Nephron progenitor cell (in vitro differentiated cells): ENCODE data around the gene SPTSSA.
"Not testable (repeated sequence)": the region's sequence is repeated elsewhere in the genome, so short reads cannot be mapped to it uniquely, and the experiment has no call there.

Experiments used
- DNase-seq: peaks from one replicate; pipeline ENCODE4 v3.0.0; 2021
- H3K27ac Mint-ChIP-seq: 2 replicates; pipeline ENCODE4 v1.8.0; 2021; ENCODE audit warnings: mild to moderate bottlenecking, moderate library complexity, mixed read lengths
- H3K27me3 Mint-ChIP-seq: 2 replicates; pipeline ENCODE4 v1.8.0; 2021; ENCODE audit warnings: mild to moderate bottlenecking, low read depth, mixed read lengths; ENCODE audit not compliant: poor library complexity
- H3K36me3 Mint-ChIP-seq: 2 replicates; pipeline ENCODE4 v1.8.0; 2021; ENCODE audit warnings: low read depth, mixed read lengths
- H3K4me1 Mint-ChIP-seq: 2 replicates; pipeline ENCODE4 v1.8.0; 2021; ENCODE audit warnings: mixed read lengths
- H3K4me3 Mint-ChIP-seq: 2 replicates; pipeline ENCODE4 v1.8.0; 2021; ENCODE audit warnings: mild to moderate bottlenecking, moderate library complexity, mixed read lengths
- H3K9me3 Mint-ChIP-seq: 2 replicates; pipeline ENCODE4 v1.8.0; 2021; ENCODE audit warnings: mild to moderate bottlenecking, moderate library complexity, mixed read lengths
- TF ChIP-seq, protein P1 (sequence below): fragments of 200-600 bp; sonication (generic); IDR thresholded peaks from 2 replicates; pipeline ENCODE4 v1.5.0; 2021; ENCODE audit warnings: antibody characterized with exemption

Gene SPTSSA

GRCh38 chr14:34489324-34489723, 27.3 kb upstream of the SPTSSA start:
- no peak for DNase-seq
- peaks cover 5% of the 10 kb centered on the region for H3K27me3 Mint-ChIP-seq
- no peak overlapping the region for H3K27ac Mint-ChIP-seq
- H3K4me3 Mint-ChIP-seq, result no peak overlapping the region
- H3K4me1 Mint-ChIP-seq, result no peaks in the 10 kb centered on the region
- TF ChIP-seq, protein P1, sequence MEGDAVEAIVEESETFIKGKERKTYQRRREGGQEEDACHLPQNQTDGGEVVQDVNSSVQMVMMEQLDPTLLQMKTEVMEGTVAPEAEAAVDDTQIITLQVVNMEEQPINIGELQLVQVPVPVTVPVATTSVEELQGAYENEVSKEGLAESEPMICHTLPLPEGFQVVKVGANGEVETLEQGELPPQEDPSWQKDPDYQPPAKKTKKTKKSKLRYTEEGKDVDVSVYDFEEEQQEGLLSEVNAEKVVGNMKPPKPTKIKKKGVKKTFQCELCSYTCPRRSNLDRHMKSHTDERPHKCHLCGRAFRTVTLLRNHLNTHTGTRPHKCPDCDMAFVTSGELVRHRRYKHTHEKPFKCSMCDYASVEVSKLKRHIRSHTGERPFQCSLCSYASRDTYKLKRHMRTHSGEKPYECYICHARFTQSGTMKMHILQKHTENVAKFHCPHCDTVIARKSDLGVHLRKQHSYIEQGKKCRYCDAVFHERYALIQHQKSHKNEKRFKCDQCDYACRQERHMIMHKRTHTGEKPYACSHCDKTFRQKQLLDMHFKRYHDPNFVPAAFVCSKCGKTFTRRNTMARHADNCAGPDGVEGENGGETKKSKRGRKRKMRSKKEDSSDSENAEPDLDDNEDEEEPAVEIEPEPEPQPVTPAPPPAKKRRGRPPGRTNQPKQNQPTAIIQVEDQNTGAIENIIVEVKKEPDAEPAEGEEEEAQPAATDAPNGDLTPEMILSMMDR, result no peak
- no peaks in the 10 kb centered on the region for H3K9me3 Mint-ChIP-seq
- no peaks in the 10 kb centered on the region for H3K36me3 Mint-ChIP-seq

DNA sequence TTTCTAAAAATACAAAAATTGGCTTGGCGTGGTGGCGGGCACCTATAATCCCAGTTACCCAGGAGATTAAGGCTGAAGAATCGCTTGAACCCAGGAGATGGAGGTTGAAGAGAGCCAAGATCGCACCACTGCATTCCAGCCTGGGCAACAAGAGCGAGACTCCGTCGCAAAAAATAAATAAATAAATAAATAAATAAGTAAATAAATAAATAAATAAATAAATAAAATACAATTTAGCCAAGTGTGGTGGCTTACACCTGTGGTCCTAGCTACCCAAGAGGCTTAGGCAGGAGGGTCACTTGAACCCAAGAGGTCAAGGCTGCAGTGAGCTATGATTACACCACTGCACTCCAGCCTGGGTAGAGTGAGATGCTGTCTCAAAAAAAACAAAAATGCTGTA, 26.5 kb upstream of the SPTSSA start:
- no peak overlapping the region for H3K27ac Mint-ChIP-seq
- H3K9me3 Mint-ChIP-seq, result no peaks in the 10 kb centered on the region
- H3K4me1 Mint-ChIP-seq, result no peaks in the 10 kb centered on the region
- H3K36me3 Mint-ChIP-seq, result no peaks in the 10 kb centered on the region
- TF ChIP-seq, protein P1, result no peak
- no peak overlapping the region for H3K4me3 Mint-ChIP-seq
- peaks cover 5% of the 10 kb centered on the region for H3K27me3 Mint-ChIP-seq
- no peak for DNase-seq

- Mint-ChIP-seq H3K9me3 (no peaks in the 10 kb centered on the region), H3K27ac (no peak overlapping the region), H3K4me3 (no peak overlapping the region), H3K4me1 (no peaks in the 10 kb centered on the region), H3K36me3 (no peaks in the 10 kb centered on the region), H3K27me3 (no peaks in the 10 kb centered on the region)
- TF ChIP-seq, protein P1, result no peak
- DNase-seq, result no peak
These were observed 22.7 kb upstream of the SPTSSA start for GRCh38 chr14:34484726-34485125.

GRCh38 chr14:34482463-34482862, 20.4 kb upstream of the SPTSSA start:
- H3K36me3 Mint-ChIP-seq, result no peaks in the 10 kb centered on the region
- H3K4me1 Mint-ChIP-seq, result no peaks in the 10 kb centered on the region
- TF ChIP-seq, protein P1, result no peak
- no peak overlapping the region for H3K4me3 Mint-ChIP-seq
- H3K27me3 Mint-ChIP-seq, result no peaks in the 10 kb centered on the region
- H3K9me3 Mint-ChIP-seq, result no peaks in the 10 kb centered on the region
- no peak for DNase-seq
- no peak overlapping the region for H3K27ac Mint-ChIP-seq

DNA sequence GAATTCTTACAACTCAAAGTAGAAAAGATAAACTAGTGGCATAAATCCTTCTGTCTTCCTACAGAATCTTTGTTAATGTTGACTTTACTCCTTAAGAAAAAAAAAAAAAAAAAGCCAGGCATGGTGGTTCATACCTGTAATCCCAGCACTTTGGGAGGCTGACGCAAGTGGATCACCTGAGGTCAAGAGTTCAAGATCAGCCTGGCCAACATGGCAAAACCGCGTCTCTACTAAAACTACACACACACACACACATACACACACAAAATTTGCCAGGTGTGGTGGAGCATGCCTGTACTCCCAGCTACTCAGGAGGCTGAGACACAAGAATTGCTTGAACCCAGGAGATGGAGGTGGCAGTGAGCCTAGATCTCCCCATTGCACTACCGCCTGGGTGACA, 17.7 kb upstream of the SPTSSA start:
- H3K27ac Mint-ChIP-seq, result no peak overlapping the region
- peaks cover 8% of the 10 kb centered on the region for H3K9me3 Mint-ChIP-seq
- TF ChIP-seq, protein P1, result no peak
- no peak for DNase-seq
- H3K36me3 Mint-ChIP-seq, result no peaks in the 10 kb centered on the region
- H3K27me3 Mint-ChIP-seq, result peaks cover 3% of the 10 kb centered on the region
- no peak overlapping the region for H3K4me3 Mint-ChIP-seq
- no peaks in the 10 kb centered on the region for H3K4me1 Mint-ChIP-seq

DNA sequence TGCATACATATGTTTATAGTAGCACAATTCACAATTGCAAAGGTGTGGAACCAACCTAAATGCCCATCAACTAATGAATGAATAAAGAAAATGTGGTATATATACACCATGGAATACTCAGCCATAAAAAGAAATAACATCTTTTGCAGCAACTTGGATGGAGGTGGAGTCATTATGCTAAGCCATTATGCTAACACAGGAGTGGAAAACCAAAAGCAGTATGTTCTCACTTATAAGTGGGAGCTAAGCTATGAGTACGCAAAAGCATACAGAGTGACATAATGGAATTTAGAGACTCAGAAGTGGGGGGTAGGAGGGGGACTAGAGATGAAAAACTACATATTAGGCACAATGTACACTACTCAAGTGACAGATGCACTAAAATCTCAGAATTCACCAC, 16.2 kb upstream of the SPTSSA start:
- peaks cover 8% of the 10 kb centered on the region for H3K9me3 Mint-ChIP-seq
- peaks cover 8% of the 10 kb centered on the region for H3K27me3 Mint-ChIP-seq
- no peak for DNase-seq
- no peak overlapping the region for H3K4me3 Mint-ChIP-seq
- no peak overlapping the region for H3K27ac Mint-ChIP-seq
- TF ChIP-seq, protein P1, result no peak
- no peaks in the 10 kb centered on the region for H3K4me1 Mint-ChIP-seq
- H3K36me3 Mint-ChIP-seq, result no peaks in the 10 kb centered on the region

DNA sequence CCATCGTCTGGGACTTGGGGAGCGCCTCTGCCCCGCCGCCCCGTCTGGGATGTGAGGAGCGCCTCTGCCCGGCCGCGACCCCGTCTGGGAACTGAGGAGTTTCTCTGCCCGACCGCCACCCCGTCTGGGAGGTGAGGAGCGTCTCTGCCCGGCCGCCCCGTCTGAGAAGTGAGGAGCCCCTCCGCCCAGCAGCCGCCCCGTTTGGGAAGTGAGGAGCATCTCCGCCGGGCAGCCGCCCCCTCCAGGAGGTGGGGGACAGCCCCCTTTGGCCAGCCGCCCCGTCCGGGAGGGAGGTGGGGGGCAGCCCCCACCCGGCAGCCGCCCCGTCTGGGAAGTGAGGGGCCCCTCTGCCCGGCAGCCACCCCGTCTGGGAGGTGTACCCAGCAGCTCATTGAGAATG, 14.0 kb upstream of the SPTSSA start:
- H3K27ac Mint-ChIP-seq, H3K4me1 Mint-ChIP-seq, H3K9me3 Mint-ChIP-seq, H3K4me3 Mint-ChIP-seq, H3K36me3 Mint-ChIP-seq, H3K27me3 Mint-ChIP-seq, DNase-seq: not testable (repeated sequence)
